Measurements from ENCODE around the gene CTU2. TPM values are rescaled to one million over a fixed set of nuclear protein-coding genes. Genes with fewer than 3 reads are reported as not detected.

Gene CTU2
- total and polyA plus RNA-seq, 2 donors (not counting 1 experiment from before 2014, with no cell fraction given): 7.6 to 11.9 TPM

GRCh38 chr16:88737298-88738150 lies 31.2 kb downstream of the CTU2 start:
- peaks cover 62% of the 10 kb centered on the region for H3K36me3 ChIP-seq (ENCODE audit: control insufficient read depth, insufficient read depth, low read length)
- H2AFZ ChIP-seq (ENCODE audit: low read length): no peak overlapping the region
- H3K9me3 ChIP-seq (ENCODE audit: control insufficient read depth, insufficient read depth, low read depth, low read length): no peaks in the 10 kb centered on the region
- no peak overlapping the region for H3K27ac ChIP-seq (ENCODE audit: insufficient read depth, low read length)
- H3K9ac ChIP-seq (ENCODE audit: insufficient read depth, low read length): no peak overlapping the region
- no peaks in the 10 kb centered on the region for H3K4me1 ChIP-seq (ENCODE audit: control insufficient read depth, extremely low read depth, insufficient read depth, low read length)
- H4K20me1 ChIP-seq (ENCODE audit: control insufficient read depth, extremely low read depth, insufficient read depth, low read length): no peaks in the 10 kb centered on the region
- peak; percentile 57 to 79 for DNase-seq (ENCODE audit: low read depth in 2 of 2)
- TF ChIP-seq EZH2 (IDR thresholded peaks at IDR 0.05; ENCODE audit: low read length, missing control alignments) (no peak), CTCF (conservative IDR thresholded peaks at IDR 0.05 in 1 of 2, IDR thresholded peaks at IDR 0.05 in 1 of 2; ENCODE audit: low read depth in 1 of 2, low read length in 2 of 2) (peak; percentile 79)
- peaks cover 6% of the 10 kb centered on the region for H3K79me2 ChIP-seq (ENCODE audit: control insufficient read depth, insufficient read depth, low read length)
- no peak overlapping the region for H3K4me3 ChIP-seq (replicated peaks in 1 of 4; ENCODE audit: control extremely low read depth in 1 of 4, insufficient read depth in 1 of 4, low read depth in 3 of 4, low read length in 4 of 4)
- no peaks in the 10 kb centered on the region for H3K27me3 ChIP-seq (ENCODE audit: control insufficient read depth, insufficient read depth, low read length)
- no peak overlapping the region for H3K4me2 ChIP-seq (ENCODE audit: extremely low read depth, insufficient read depth, low read length)

- Histone ChIP-seq H3K79me2 (ENCODE audit: control insufficient read depth, insufficient read depth, low read length) (peaks cover 14% of the 10 kb centered on the region), H3K9ac (ENCODE audit: insufficient read depth, low read length) (no peak overlapping the region), H3K4me1 (ENCODE audit: control insufficient read depth, extremely low read depth, insufficient read depth, low read length) (peaks cover 2% of the 10 kb centered on the region), H3K27me3 (ENCODE audit: control insufficient read depth, insufficient read depth, low read length) (no peaks in the 10 kb centered on the region), H3K27ac (ENCODE audit: insufficient read depth, low read length) (no peak overlapping the region), H3K4me2 (ENCODE audit: extremely low read depth, insufficient read depth, low read length) (no peak overlapping the region), H2AFZ (ENCODE audit: low read length) (no peak overlapping the region), H4K20me1 (ENCODE audit: control insufficient read depth, extremely low read depth, insufficient read depth, low read length) (no peaks in the 10 kb centered on the region), H3K36me3 (ENCODE audit: control insufficient read depth, insufficient read depth, low read length) (peaks cover 61% of the 10 kb centered on the region), H3K9me3 (ENCODE audit: control insufficient read depth, insufficient read depth, low read depth, low read length) (no peaks in the 10 kb centered on the region), H3K4me3 (replicated peaks in 1 of 4; ENCODE audit: control extremely low read depth in 1 of 4, insufficient read depth in 1 of 4, low read depth in 3 of 4, low read length in 4 of 4) (no peak overlapping the region)
- TF ChIP-seq CTCF (conservative IDR thresholded peaks at IDR 0.05 in 1 of 2, IDR thresholded peaks at IDR 0.05 in 1 of 2; ENCODE audit: low read depth in 1 of 2, low read length in 2 of 2) (no peak), EZH2 (IDR thresholded peaks at IDR 0.05; ENCODE audit: low read length, missing control alignments) (no peak)
- no peak for DNase-seq (ENCODE audit: low read depth in 2 of 2)
Measured at GRCh38 chr16:88738151-88739084, 32.1 kb downstream of the CTU2 start.

Data from fibroblast of lung (primary cell).